Naive thymus-derived CD8-positive, alpha-beta T cell (primary cell): ENCODE data around the gene SOX5. TPM values are rescaled to one million over a fixed set of nuclear protein-coding genes. Genes with fewer than 3 reads are reported as not detected.

Source experiments
- ATAC-seq, 2 donors: fragments of 150-1000 bp; cut with Tn5 transposase in 1 of 2; sonication (Bioruptor Pico), chemical (Tn5 transposase) in 1 of 2; 1 replicate in 1 of 2; 2 replicates in 1 of 2; pipeline ENCODE4 v1.10.0; 2021; ENCODE audit warnings: mild to moderate bottlenecking in 2 of 2, moderate library complexity in 2 of 2
- POLR2A ChIA-PET: fragments of 350-600 bp; sonication (Branson Sonifier 250); formaldehyde crosslinking; loops from one replicate; lab custom pipeline; 2021; ENCODE audit warnings: antibody characterized with exemption; lab: Charles Lee
- DNase-seq, 10 donors: peaks; one replicate each; pipeline versions ENCODE4 v3.0.0 to v3.0.0-alpha.2; 2020 to 2022
- H3K27ac Mint-ChIP-seq, 10 donors: one replicate each; pipeline ENCODE4 v1.8.0; 2020 to 2022; ENCODE audit warnings: mild to moderate bottlenecking in 10 of 10, mixed read lengths in 10 of 10, moderate library complexity in 4 of 10, inconsistent platforms in 1 of 10
- H3K27me3 Mint-ChIP-seq, 5 donors: one replicate each; pipeline ENCODE4 v1.8.0; 2021 to 2022; ENCODE audit warnings: mixed read lengths in 5 of 5
- H3K36me3 Mint-ChIP-seq, 3 donors: one replicate each; pipeline ENCODE4 v1.8.0; 2020 to 2022; ENCODE audit warnings: mixed read lengths in 3 of 3, mild to moderate bottlenecking in 2 of 3, inconsistent platforms in 1 of 3
- H3K4me1 Mint-ChIP-seq, 4 donors: one replicate each; pipeline ENCODE4 v1.8.0; 2021 to 2022; ENCODE audit warnings: mixed read lengths in 4 of 4
- H3K4me3 Mint-ChIP-seq, 10 donors: one replicate each; pipeline ENCODE4 v1.8.0; 2020 to 2022; ENCODE audit warnings: mild to moderate bottlenecking in 10 of 10, mixed read lengths in 10 of 10, moderate library complexity in 6 of 10, inconsistent platforms in 1 of 10
- H3K9me3 Mint-ChIP-seq, 9 donors: one replicate each; pipeline ENCODE4 v1.8.0; 2020 to 2022; ENCODE audit warnings: mixed read lengths in 9 of 9, mild to moderate bottlenecking in 3 of 9, inconsistent platforms in 1 of 9, moderate library complexity in 1 of 9
- polyA plus RNA-seq, 3 donors: library from polyadenylated mRNA; unstranded; fragments of 300-500 nt; fragmentation: Illumina TruSeq; gene quantifications; one replicate each; pipeline ENCODE4 v1.2.3, GENCODE V29; 2021
- total RNA-seq, 8 experiments: library from RNA in 2 of 8; stranded (reverse) in 2 of 8; gene quantifications; one replicate each; pipeline ENCODE4 v1.2.3 and lab custom pipeline; 2021 to 2026

Gene SOX5
- total and polyA plus RNA-seq, 5 experiments from 2014 or later = not detected

DNA sequence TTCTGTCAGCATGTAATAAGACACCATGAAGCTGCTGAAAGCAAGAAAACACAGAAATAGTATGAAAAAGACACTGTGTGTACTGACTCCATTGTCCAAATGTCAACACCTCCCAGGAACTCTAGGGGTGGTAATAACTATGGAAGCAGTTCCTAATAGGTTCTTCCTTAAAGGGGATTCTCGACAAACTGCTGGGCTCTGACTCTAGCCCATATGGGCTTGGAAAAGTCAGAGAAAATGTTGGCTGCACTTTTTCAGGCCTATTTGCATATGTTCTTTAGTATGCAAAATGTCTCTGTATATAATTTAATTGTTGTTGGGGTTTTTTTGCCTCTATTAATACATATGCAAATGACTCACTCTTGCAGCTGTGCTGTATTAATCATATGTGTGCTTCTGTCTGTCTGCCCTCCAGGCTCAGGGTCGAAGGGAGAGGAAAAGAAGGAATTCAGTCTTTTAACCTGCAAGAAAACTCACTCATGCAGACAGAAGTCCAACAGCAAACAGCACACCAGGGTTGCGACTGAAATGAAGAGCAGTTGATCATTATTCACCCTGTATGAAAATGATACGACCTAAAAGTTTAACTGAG lies 317.6 kb downstream of the SOX5 start:
- no peak for ATAC-seq
- Mint-ChIP-seq H3K4me1 (no peaks in the 10 kb centered on the region), H3K9me3 (peaks cover 0 to 11% (median 0%) of the 10 kb centered on the region in 9 donors), H3K4me3 (no peak overlapping the region), H3K27ac (no peak overlapping the region), H3K36me3 (no peaks in the 10 kb centered on the region), H3K27me3 (no peaks in the 10 kb centered on the region)
- POLR2A ChIA-PET = no interaction called here
- no peak for DNase-seq

DNA sequence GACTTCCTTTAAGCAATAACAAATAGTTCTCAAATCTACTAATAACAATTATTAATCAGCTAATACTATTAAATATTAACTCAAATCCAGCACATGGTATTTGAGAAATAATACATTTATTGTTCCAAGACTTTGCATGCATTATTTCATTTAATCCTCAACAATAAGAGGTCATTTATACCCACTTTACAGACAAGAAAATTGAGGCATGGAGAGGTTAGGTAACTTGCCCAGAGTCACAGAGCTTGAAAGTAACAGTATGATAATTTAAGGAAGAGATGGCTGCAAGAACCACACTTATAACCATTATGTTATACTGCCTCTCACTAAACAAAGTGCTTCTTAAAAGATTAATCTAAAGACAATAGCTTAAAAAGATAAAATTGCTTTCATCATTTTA lies 318.9 kb downstream of the SOX5 start:
- POLR2A ChIA-PET = no interaction called here
- Mint-ChIP-seq H3K36me3 (no peaks in the 10 kb centered on the region), H3K4me3 (no peak overlapping the region), H3K4me1 (no peaks in the 10 kb centered on the region), H3K9me3 (peaks cover 0 to 7% (median 0%) of the 10 kb centered on the region in 9 donors), H3K27me3 (no peaks in the 10 kb centered on the region), H3K27ac (no peak overlapping the region)
- ATAC-seq = no peak
- no peak for DNase-seq

DNA sequence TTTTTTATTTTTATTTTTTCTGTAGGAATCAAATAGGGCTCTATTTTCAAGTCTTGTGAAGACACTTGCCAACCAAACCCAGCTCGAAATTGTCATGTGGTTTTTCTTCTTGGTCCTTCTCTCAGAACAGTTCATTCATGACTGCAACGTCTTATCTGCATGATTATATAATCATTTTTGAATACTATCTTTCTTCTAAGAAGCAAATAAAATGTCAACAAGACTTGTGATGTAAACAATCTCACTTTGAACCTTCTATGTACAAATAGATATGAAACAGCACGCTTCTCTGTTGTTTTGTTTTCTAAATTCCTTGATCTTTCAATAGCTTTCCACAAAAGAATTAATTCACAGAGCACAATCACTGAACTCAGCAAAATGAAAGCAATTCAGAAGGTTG lies 320.7 kb downstream of the SOX5 start:
- Mint-ChIP-seq H3K36me3 (no peaks in the 10 kb centered on the region), H3K27me3 (no peaks in the 10 kb centered on the region), H3K4me3 (no peak overlapping the region), H3K27ac (no peak overlapping the region), H3K4me1 (no peaks in the 10 kb centered on the region), H3K9me3 (peaks cover 0 to 6% (median 2%) of the 10 kb centered on the region in 9 donors)
- DNase-seq (no peak), ATAC-seq (no peak)
- POLR2A ChIA-PET = no interaction called here

DNA sequence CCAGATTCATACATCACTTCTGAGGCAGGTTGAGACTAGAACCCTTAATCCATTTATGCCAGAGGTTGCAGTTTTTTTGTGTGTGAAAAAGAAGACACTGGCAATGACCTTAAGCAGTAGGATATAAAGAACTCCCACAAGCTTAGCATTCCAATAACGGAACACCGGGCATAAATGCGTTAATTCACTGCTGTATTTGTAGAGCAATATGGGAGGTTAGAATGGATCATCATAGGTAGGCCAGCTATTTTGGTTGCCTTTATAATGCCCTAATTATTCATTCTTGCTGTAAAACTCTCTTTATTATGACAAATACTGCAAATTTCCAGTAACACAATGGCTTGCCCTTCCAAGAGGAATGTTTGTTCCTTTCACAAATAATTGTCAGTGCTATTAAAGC lies 322.7 kb downstream of the SOX5 start:
- no peak for DNase-seq
- no peaks in the 10 kb centered on the region for H3K36me3 Mint-ChIP-seq
- H3K4me1 Mint-ChIP-seq = no peaks in the 10 kb centered on the region
- no peak overlapping the region for H3K27ac Mint-ChIP-seq
- no peak overlapping the region for H3K4me3 Mint-ChIP-seq
- ATAC-seq = no peak
- POLR2A ChIA-PET = no interaction called here
- H3K9me3 Mint-ChIP-seq = peaks cover 0 to 10% (median 2%) of the 10 kb centered on the region in 9 donors
- H3K27me3 Mint-ChIP-seq = no peaks in the 10 kb centered on the region

DNA sequence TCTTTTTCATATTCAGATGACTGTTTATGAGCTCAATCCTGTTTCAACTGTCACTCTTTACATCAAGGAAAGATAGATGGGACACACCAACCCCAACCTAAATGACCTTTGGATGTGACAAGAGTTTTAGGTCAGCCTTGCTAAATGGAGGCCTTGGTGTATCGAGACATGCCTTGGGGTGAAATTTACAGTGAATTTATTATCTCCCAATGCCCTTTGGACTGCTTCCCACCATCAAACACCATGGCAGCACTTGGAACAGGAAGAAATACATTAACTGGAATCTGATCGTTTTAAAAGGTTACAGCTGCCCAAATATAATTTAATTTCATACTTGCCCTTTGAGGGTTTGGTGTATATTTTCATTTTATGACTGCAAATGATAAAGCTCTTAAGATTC lies 327.6 kb downstream of the SOX5 start:
- no peak for ATAC-seq
- H3K4me1 Mint-ChIP-seq = no peaks in the 10 kb centered on the region
- POLR2A ChIA-PET = no interaction called here

DNA sequence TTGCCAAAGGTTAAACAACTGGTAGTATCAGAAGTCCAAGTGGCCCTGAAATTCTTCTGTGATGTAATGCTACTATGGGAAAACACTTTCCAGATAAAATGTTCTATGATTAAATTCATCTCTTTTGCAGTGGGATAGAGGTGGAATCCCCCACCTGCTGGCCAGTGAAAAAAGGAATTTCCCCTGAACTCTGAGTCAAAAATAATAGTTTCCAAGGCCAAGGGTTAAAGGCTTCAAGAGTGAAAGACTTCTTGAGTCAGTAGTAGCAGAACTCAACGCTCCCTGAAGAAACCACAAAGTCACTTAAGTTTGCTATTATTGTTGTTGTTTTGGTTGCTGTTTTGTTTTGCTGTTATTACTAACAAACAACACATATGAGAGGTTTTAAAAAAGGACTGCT lies 330.8 kb downstream of the SOX5 start:
- ATAC-seq (no peak), DNase-seq (no peak)
- no peaks in the 10 kb centered on the region for H3K36me3 Mint-ChIP-seq
- POLR2A ChIA-PET = no interaction called here
- H3K4me1 Mint-ChIP-seq = no peaks in the 10 kb centered on the region
- H3K4me3 Mint-ChIP-seq = no peak overlapping the region
- no peaks in the 10 kb centered on the region for H3K27me3 Mint-ChIP-seq
- no peak overlapping the region for H3K27ac Mint-ChIP-seq
- peaks cover 0 to 31% (median 6%) of the 10 kb centered on the region in 9 donors for H3K9me3 Mint-ChIP-seq

More for the DNA sequence above, 327.6 kb downstream of the SOX5 start:
- Mint-ChIP-seq H3K27me3 (no peaks in the 10 kb centered on the region), H3K4me3 (no peak overlapping the region), H3K27ac (no peak overlapping the region), H3K9me3 (peaks cover 0 to 17% (median 4%) of the 10 kb centered on the region in 9 donors), H3K36me3 (no peaks in the 10 kb centered on the region)
- DNase-seq = no peak

DNA sequence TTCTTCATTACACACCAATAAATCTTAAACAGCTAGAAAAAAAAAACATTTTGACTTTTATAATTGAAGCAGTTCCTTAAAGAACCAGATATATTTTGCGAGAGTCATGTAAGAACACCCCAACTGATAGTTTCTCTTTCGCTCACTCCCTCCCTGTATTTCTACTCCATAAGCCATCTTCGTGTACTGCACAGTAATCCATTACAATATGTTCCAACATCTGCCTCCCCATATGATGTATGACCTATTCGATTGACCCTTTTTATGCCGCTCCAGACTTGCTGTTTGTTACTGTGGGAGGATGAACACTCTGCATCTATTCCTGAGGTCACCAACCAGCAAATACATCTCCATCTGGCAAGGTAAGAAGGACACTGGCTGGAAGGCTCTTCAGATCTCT lies 331.7 kb downstream of the SOX5 start:
- no peak overlapping the region for H3K27ac Mint-ChIP-seq
- peaks cover 0 to 31% (median 6%) of the 10 kb centered on the region in 9 donors for H3K9me3 Mint-ChIP-seq
- H3K27me3 Mint-ChIP-seq = no peaks in the 10 kb centered on the region
- no peak for DNase-seq
- POLR2A ChIA-PET = no interaction called here
- no peak overlapping the region for H3K4me3 Mint-ChIP-seq
- H3K4me1 Mint-ChIP-seq = no peaks in the 10 kb centered on the region
- no peak for ATAC-seq
- H3K36me3 Mint-ChIP-seq = no peaks in the 10 kb centered on the region

DNA sequence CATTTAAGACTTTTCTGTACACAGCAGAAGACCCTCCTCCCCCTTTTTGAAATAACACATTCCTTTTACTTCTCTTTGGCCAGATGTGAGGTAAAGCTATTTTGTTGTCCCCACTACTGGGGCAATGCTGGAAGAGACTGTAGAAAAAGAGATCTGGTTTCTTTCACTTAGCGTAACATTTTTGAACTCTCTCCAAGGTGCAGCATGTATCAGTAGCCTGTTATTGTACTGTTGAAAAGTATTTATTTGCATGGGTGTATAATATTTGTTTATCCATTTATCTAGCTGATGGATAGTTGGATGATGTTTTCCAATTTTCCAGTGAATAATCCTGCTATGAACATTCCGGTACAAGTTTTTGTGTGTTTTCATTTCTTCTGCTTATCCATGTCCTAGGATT lies 335.2 kb downstream of the SOX5 start:
- POLR2A ChIA-PET = no interaction called here
- Mint-ChIP-seq H3K9me3 (peaks cover 0 to 28% (median 6%) of the 10 kb centered on the region in 9 donors), H3K36me3 (no peaks in the 10 kb centered on the region), H3K27ac (no peak overlapping the region), H3K4me1 (no peaks in the 10 kb centered on the region), H3K27me3 (no peaks in the 10 kb centered on the region), H3K4me3 (no peak overlapping the region)
- no peak for DNase-seq
- no peak for ATAC-seq

DNA sequence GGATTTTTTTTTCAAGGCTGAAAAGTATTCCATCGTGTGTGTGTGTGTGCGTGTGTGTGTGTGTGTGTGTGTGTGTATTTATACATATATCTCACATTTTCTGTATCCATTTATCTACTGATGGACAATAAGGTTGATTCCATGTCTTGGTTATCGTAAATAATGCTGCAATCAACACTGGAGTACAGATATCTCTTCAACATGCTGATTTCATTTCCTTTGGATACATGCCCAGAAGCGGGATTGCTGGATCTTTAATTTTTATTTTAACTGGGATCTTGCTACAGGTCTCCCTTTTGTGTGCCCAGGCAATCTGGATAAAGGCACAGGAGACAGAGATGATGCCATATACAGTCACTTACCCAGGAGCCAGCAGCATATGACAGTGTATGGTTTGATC lies 338.1 kb downstream of the SOX5 start:
- no peaks in the 10 kb centered on the region for H3K27me3 Mint-ChIP-seq
- H3K4me1 Mint-ChIP-seq = no peaks in the 10 kb centered on the region
- peaks cover 0 to 28% (median 6%) of the 10 kb centered on the region in 9 donors for H3K9me3 Mint-ChIP-seq
- DNase-seq (no peak), ATAC-seq (no peak)
- POLR2A ChIA-PET = no interaction called here
- H3K36me3 Mint-ChIP-seq = no peaks in the 10 kb centered on the region
- no peak overlapping the region for H3K27ac Mint-ChIP-seq
- no peak overlapping the region for H3K4me3 Mint-ChIP-seq

DNA sequence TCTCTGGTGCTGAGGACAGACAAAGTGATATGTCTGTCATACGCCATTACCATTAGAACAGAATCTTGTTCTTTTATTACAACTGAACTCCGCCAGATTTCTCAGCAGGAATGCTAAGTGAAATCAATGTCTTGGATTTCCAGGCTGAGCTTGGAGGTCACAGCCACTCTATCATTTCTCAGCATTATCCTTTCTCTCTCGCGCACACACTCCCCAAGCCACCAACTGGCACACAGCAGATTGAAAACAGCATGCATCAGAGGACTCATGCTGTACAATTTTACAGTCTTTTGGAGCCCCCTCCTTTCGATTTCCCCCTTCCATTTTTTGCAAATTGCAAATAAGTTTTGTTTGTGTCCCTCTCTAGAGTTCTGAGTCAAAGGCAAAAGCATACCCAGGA lies 348.6 kb downstream of the SOX5 start:
- ATAC-seq (no peak), DNase-seq (no peak)
- H3K4me3 Mint-ChIP-seq = no peak overlapping the region
- no peaks in the 10 kb centered on the region for H3K27me3 Mint-ChIP-seq
- H3K4me1 Mint-ChIP-seq = no peaks in the 10 kb centered on the region
- H3K36me3 Mint-ChIP-seq = peaks cover 0 to 6% (median 0%) of the 10 kb centered on the region in 3 donors
- POLR2A ChIA-PET = no interaction called here
- peaks cover 0 to 22% (median 11%) of the 10 kb centered on the region in 9 donors for H3K9me3 Mint-ChIP-seq
- H3K27ac Mint-ChIP-seq = no peak overlapping the region

DNA sequence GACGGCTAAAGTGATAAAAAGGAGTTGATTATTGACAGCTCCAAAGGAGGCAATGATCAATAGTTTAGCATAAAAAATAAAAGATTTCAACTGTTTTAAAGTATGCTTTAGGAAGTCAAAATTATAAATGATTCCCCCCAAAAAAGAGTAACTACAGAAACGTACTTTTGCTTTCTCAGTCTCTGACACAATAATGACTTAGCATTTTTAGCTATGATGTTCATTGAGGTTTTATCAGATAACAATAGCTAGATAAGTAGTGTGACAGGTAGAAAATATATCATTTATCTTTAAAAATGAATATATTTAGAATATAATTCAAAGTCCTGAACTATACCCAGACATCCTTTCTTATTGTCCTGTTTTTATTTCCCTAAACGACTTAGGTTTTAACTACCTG lies 352.9 kb downstream of the SOX5 start:
- Mint-ChIP-seq H3K9me3 (peaks cover 0 to 21% (median 10%) of the 10 kb centered on the region in 9 donors), H3K4me1 (no peaks in the 10 kb centered on the region), H3K27me3 (no peaks in the 10 kb centered on the region), H3K27ac (no peak overlapping the region), H3K4me3 (no peak overlapping the region), H3K36me3 (peaks cover 0 to 6% (median 0%) of the 10 kb centered on the region in 3 donors)
- no peak for ATAC-seq
- POLR2A ChIA-PET = no interaction called here
- no peak for DNase-seq

DNA sequence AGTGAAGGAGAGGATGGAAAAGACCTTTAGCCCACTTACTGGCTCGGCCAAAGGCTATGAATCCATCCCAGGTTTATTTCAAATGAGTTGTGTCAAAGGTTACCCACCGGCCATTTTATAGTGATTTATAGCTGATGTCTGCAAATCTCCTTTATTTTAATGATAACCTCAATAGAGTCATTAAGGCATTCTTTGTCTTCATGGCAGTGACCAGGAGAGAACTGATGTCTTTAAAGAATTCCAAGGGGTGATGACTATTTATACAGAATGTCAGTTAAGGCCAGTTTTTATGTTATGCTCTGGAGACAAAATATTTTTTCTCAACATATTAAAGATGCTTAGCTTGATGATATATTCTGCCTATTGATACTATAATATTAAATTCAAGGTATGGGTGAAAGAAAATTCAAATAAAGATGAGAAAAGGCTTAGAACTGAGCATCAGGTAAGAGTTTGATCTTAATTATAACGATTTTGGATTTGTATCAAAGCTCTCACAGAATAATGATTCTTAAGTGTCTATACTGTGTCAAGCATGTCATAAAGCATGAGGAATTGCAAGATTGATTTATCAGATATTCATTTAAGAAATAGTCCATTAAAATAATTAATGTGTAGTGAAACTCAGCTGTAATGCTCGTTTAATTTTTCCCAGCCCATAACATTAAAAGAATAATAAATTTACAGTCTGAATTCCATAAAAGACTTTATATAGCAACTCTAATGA lies 361.5 kb downstream of the SOX5 start:
- POLR2A ChIA-PET = no interaction called here
- DNase-seq = no peak
- no peak overlapping the region for H3K27ac Mint-ChIP-seq
- ATAC-seq = no peak
- H3K36me3 Mint-ChIP-seq = no peaks in the 10 kb centered on the region
- H3K4me3 Mint-ChIP-seq = no peak overlapping the region
- no peaks in the 10 kb centered on the region for H3K4me1 Mint-ChIP-seq
- no peaks in the 10 kb centered on the region for H3K27me3 Mint-ChIP-seq
- peaks cover 0 to 9% (median 0%) of the 10 kb centered on the region in 9 donors for H3K9me3 Mint-ChIP-seq

DNA sequence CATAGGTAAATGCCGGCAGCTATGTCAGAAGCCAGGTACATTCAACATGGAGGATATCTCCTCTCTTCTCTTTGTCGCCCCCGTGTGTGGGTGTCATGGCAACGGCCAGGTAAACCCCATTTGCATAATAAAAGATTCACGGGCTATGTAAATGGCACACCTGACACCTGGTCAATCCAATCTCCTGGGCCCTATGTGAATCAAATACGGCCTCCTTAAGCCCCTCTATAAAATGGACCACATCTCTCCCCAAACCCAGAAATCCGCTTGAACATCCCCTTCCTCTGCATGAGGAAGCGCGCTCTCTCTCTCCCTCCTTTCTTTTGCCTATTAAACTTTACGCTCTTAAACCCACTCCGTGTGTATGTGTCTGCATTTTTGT lies 363.7 kb downstream of the SOX5 start:
- Mint-ChIP-seq H3K27me3 (no peaks in the 10 kb centered on the region), H3K4me1 (no peaks in the 10 kb centered on the region), H3K4me3 (no peak overlapping the region), H3K9me3 (peaks cover 0 to 9% (median 0%) of the 10 kb centered on the region in 9 donors), H3K27ac (no peak overlapping the region), H3K36me3 (no peaks in the 10 kb centered on the region)
- POLR2A ChIA-PET = no interaction called here
- ATAC-seq = no peak
- DNase-seq = no peak
